ENCODE measurements around the gene EDAR. TPM values are rescaled to one million over a fixed set of nuclear protein-coding genes. Genes with fewer than 3 reads are reported as not detected.

Gene EDAR
- total RNA-seq, 1 donor from 2014 or later: not detected

DNA sequence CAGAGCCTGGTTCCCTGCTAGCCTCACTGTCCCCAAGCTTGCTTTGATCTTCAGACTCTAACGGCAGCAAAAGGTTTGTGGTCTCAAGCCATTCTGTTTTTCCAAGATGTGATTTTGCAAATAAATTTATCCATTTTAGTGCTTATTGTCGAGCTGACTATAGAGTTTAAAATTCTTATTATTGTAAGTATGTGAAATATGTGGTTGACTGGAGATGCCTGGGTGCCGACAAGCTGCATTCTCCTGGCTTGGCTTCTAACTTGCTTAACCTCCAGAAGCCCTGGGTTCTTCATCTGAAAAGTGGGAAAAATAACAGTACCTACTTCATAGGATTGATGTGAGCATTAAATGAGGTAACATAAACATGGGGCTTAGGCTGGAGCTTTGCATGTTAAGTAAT lies 9.9 kb upstream of the EDAR start:
- TF ChIP-seq, protein P1, sequence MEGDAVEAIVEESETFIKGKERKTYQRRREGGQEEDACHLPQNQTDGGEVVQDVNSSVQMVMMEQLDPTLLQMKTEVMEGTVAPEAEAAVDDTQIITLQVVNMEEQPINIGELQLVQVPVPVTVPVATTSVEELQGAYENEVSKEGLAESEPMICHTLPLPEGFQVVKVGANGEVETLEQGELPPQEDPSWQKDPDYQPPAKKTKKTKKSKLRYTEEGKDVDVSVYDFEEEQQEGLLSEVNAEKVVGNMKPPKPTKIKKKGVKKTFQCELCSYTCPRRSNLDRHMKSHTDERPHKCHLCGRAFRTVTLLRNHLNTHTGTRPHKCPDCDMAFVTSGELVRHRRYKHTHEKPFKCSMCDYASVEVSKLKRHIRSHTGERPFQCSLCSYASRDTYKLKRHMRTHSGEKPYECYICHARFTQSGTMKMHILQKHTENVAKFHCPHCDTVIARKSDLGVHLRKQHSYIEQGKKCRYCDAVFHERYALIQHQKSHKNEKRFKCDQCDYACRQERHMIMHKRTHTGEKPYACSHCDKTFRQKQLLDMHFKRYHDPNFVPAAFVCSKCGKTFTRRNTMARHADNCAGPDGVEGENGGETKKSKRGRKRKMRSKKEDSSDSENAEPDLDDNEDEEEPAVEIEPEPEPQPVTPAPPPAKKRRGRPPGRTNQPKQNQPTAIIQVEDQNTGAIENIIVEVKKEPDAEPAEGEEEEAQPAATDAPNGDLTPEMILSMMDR (IDR thresholded peaks at IDR 0.05; ENCODE audit: insufficient read depth, low read depth, low read length): no peak
- TF ChIP-seq EZH2 (IDR thresholded peaks at IDR 0.05; ENCODE audit: insufficient read depth, low read length): no peak
- H3K27ac Mint-ChIP-seq (ENCODE audit: unreplicated experiment): no peak overlapping the region
- H3K4me1 ChIP-seq (ENCODE audit: insufficient read depth, low read length): no peaks in the 10 kb centered on the region
- H3K27me3 ChIP-seq (ENCODE audit: insufficient read depth, low read length): no peaks in the 10 kb centered on the region
- H3K4me3 Mint-ChIP-seq (ENCODE audit: unreplicated experiment): no peak overlapping the region
- no peak overlapping the region for H3K4me3 ChIP-seq (ENCODE audit: insufficient read depth, low read depth, low read length)
- H3K36me3 ChIP-seq (ENCODE audit: insufficient read depth, low read length): no peaks in the 10 kb centered on the region
- no peak overlapping the region for H3K9ac ChIP-seq (ENCODE audit: low read length)
- H4K20me1 ChIP-seq (ENCODE audit: insufficient read depth, low read length): no peaks in the 10 kb centered on the region
- H3K27ac ChIP-seq (ENCODE audit: low read depth, low read length): no peak overlapping the region
- no peaks in the 10 kb centered on the region for H3K79me2 ChIP-seq (ENCODE audit: insufficient read depth, low read length)
- no peaks in the 10 kb centered on the region for H3K9me3 ChIP-seq (ENCODE audit: insufficient read depth, low read depth, low read length)
- no peak overlapping the region for H3K4me2 ChIP-seq (ENCODE audit: low read length)
- peaks cover 21% of the 10 kb centered on the region for H3K27me3 Mint-ChIP-seq (ENCODE audit: low read depth, unreplicated experiment)
- no peak overlapping the region for H2AFZ ChIP-seq (ENCODE audit: low read depth, low read length)
- H3K36me3 Mint-ChIP-seq (ENCODE audit: low read depth, unreplicated experiment): no peaks in the 10 kb centered on the region
- peaks cover 5% of the 10 kb centered on the region for H3K4me1 Mint-ChIP-seq (ENCODE audit: low read depth, unreplicated experiment)
- DNase-seq (ENCODE audit: low read depth) (peak; percentile 42), FAIRE-seq (no peak)
- H3K9me3 Mint-ChIP-seq (ENCODE audit: unreplicated experiment): peaks cover 8% of the 10 kb centered on the region

DNA sequence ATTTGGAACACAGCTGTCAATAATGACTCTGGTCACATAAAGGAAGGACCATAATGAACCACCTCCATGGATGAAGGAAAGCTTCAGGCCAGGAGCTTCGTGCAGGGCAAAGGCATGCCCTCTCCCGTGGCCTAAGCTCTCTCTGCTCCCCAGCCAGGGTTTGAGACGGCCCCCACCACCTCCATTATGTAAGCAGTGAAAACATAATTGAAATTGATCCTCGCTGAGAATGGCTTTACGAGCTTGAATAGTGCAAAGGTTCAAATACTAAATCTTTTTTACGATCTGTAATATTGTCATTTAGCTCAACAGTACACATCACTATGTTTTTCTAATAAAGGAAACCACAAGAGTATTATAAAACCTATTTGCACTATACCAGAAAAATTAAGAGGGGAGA lies 5.2 kb upstream of the EDAR start:
- Histone ChIP-seq H3K4me2 (ENCODE audit: low read length) (no peak overlapping the region), H3K4me3 (ENCODE audit: insufficient read depth, low read depth, low read length) (no peak overlapping the region), H2AFZ (ENCODE audit: low read depth, low read length) (no peak overlapping the region), H3K79me2 (ENCODE audit: insufficient read depth, low read length) (no peaks in the 10 kb centered on the region), H3K9ac (ENCODE audit: low read length) (no peak overlapping the region), H3K9me3 (ENCODE audit: insufficient read depth, low read depth, low read length) (no peaks in the 10 kb centered on the region), H4K20me1 (ENCODE audit: insufficient read depth, low read length) (no peaks in the 10 kb centered on the region), H3K27ac (ENCODE audit: low read depth, low read length) (no peak overlapping the region), H3K27me3 (ENCODE audit: insufficient read depth, low read length) (peaks cover 3% of the 10 kb centered on the region), H3K4me1 (ENCODE audit: insufficient read depth, low read length) (no peaks in the 10 kb centered on the region), H3K36me3 (ENCODE audit: insufficient read depth, low read length) (no peaks in the 10 kb centered on the region)
- peaks cover 10% of the 10 kb centered on the region for H3K4me1 Mint-ChIP-seq (ENCODE audit: low read depth, unreplicated experiment)
- FAIRE-seq (no peak), DNase-seq (ENCODE audit: low read depth) (no peak)
- H3K27me3 Mint-ChIP-seq (ENCODE audit: low read depth, unreplicated experiment): peaks cover 43% of the 10 kb centered on the region
- no peak overlapping the region for H3K27ac Mint-ChIP-seq (ENCODE audit: unreplicated experiment)
- H3K4me3 Mint-ChIP-seq (ENCODE audit: unreplicated experiment): no peak overlapping the region
- H3K36me3 Mint-ChIP-seq (ENCODE audit: low read depth, unreplicated experiment): no peaks in the 10 kb centered on the region
- peaks cover 5% of the 10 kb centered on the region for H3K9me3 Mint-ChIP-seq (ENCODE audit: unreplicated experiment)
- TF ChIP-seq EZH2 (IDR thresholded peaks at IDR 0.05; ENCODE audit: insufficient read depth, low read length): no peak
- TF ChIP-seq, protein P1 (IDR thresholded peaks at IDR 0.05; ENCODE audit: insufficient read depth, low read depth, low read length): no peak

- Histone ChIP-seq H2AFZ (ENCODE audit: low read depth, low read length) (no peak overlapping the region), H3K4me2 (ENCODE audit: low read length) (no peak overlapping the region), H3K79me2 (ENCODE audit: insufficient read depth, low read length) (no peaks in the 10 kb centered on the region), H3K4me3 (ENCODE audit: insufficient read depth, low read depth, low read length) (no peak overlapping the region), H3K4me1 (ENCODE audit: insufficient read depth, low read length) (no peaks in the 10 kb centered on the region), H3K27me3 (ENCODE audit: insufficient read depth, low read length) (peaks cover 12% of the 10 kb centered on the region), H3K36me3 (ENCODE audit: insufficient read depth, low read length) (no peaks in the 10 kb centered on the region), H3K27ac (ENCODE audit: low read depth, low read length) (no peak overlapping the region), H3K9ac (ENCODE audit: low read length) (no peak overlapping the region), H4K20me1 (ENCODE audit: insufficient read depth, low read length) (no peaks in the 10 kb centered on the region), H3K9me3 (ENCODE audit: insufficient read depth, low read depth, low read length) (no peaks in the 10 kb centered on the region)
- Mint-ChIP-seq H3K36me3 (ENCODE audit: low read depth, unreplicated experiment) (no peaks in the 10 kb centered on the region), H3K27ac (ENCODE audit: unreplicated experiment) (no peak overlapping the region), H3K4me3 (ENCODE audit: unreplicated experiment) (no peak overlapping the region), H3K4me1 (ENCODE audit: low read depth, unreplicated experiment) (peaks cover 12% of the 10 kb centered on the region), H3K27me3 (ENCODE audit: low read depth, unreplicated experiment) (peaks cover 52% of the 10 kb centered on the region), H3K9me3 (ENCODE audit: unreplicated experiment) (peaks cover 5% of the 10 kb centered on the region)
- no peak for DNase-seq (ENCODE audit: low read depth)
- TF ChIP-seq EZH2 (IDR thresholded peaks at IDR 0.05; ENCODE audit: insufficient read depth, low read length): no peak
- TF ChIP-seq, protein P1 (IDR thresholded peaks at IDR 0.05; ENCODE audit: insufficient read depth, low read depth, low read length): no peak
- FAIRE-seq: no peak
These were observed 4.3 kb upstream of the EDAR start for GRCh38 chr2:108993095-108993937.

Data from astrocyte (in vitro differentiated cells and primary cell).